GM12872 (cell line): ENCODE results near the gene RSPH6A.

Source experiments
- TF ChIP-seq, protein P1 (sequence below): IDR thresholded peaks from 3 replicates; pipeline ENCODE4 v1.5.1; 2011; ENCODE audit warnings: low read depth, mild to moderate bottlenecking, low read length, moderate library complexity; ENCODE audit not compliant: insufficient read depth

The RSPH6A gene

DNA sequence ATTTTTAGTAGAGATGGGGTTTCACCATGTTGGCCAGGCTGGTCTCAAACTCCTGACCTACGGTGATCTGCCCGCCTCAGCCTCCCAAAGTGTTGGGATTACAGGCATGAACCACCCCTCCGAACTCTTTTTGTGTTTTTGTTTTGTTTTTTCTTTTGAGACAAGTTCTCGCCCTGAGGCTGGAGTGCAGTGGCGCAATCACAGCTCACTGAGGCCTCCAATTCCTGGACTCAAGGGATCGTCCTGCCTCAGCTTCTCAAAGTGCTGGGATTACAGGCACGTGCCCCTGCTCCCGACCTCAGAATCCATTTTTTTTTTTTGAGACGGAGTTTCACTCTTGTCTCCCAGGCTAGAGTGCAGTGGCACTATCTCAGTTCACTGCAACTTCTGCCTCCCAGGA, 57.4 kb downstream of the RSPH6A start:
- TF ChIP-seq, protein P1, sequence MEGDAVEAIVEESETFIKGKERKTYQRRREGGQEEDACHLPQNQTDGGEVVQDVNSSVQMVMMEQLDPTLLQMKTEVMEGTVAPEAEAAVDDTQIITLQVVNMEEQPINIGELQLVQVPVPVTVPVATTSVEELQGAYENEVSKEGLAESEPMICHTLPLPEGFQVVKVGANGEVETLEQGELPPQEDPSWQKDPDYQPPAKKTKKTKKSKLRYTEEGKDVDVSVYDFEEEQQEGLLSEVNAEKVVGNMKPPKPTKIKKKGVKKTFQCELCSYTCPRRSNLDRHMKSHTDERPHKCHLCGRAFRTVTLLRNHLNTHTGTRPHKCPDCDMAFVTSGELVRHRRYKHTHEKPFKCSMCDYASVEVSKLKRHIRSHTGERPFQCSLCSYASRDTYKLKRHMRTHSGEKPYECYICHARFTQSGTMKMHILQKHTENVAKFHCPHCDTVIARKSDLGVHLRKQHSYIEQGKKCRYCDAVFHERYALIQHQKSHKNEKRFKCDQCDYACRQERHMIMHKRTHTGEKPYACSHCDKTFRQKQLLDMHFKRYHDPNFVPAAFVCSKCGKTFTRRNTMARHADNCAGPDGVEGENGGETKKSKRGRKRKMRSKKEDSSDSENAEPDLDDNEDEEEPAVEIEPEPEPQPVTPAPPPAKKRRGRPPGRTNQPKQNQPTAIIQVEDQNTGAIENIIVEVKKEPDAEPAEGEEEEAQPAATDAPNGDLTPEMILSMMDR = no peak

DNA sequence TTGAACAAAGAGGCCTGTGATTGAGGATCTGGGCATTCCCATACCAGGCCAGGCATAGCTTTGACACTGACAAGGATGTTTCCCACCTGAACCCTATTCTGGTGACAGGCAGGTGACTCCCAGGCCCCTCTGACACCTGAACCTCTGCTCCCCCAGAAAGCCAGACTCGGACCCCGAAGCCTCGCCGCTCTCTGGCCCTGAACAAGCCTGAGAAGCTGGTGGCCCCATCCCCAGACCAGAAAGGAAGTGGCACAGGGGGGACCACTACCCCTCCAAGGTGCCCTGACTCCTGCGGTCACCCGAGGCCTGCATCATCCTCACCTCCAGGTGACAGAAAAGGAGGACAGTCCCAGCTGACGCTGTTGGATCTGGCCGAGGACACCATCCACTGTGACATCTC, 60.8 kb downstream of the RSPH6A start:
- TF ChIP-seq, protein P1 = no peak

DNA sequence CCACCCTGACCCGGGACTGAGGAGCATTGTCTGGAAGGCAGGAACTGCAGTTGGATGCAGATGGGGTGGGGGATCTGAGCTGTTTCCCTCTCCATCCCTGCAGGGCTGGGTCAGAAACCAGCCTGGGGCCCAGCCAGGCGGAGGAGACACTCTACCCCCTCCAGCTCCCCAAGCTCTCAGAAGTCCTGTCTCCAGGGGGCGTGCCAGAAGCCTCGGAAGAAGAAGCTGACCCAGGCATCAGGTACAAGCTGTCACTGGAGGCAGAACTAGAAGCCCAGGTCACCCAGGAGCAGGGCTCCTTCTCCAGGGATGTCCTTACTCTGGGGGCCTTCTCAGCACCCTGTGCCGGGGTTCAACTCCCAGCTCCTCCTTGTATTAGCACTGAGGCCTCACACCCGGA, 61.6 kb downstream of the RSPH6A start:
- TF ChIP-seq, protein P1 = no peak

DNA sequence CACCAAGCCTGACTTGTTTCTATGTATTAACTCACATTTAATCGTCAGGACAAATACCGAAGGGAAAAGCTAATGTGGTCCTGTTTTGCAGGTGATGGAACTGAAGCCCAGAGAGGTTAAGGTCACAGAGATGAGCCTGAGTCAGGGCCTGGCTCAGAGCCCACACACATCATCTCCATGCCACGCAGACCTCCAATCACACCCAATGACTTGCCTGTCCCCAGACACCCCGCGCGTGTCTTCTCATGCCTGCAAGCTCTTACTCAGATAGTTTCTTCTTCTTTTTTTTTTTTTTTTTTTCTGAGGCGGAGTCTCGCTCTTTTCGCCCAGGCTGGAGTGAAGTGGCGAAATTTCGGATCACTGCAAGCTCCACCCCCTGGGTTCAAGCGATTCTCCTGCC, 62.5 kb downstream of the RSPH6A start:
- TF ChIP-seq, protein P1 = no peak

DNA sequence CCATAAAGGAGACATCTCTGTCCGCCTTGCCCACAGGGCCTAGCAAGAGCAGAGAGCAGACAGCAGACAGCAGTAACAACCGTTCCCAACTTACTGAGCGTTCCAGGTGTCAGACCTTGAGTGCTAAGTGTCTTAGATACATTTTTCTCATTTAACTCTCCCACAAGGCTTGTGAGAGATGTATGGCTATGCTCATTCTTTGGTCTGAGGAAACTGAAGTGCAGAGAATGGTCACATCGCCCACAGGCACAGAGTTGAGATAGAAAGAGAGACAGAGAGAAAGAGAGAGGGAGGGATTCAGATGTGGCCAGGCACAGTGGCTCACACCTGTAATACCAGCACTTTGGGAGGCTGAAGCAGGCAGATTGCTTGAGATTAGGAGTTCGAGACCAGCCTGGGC, 67.6 kb downstream of the RSPH6A start:
- TF ChIP-seq, protein P1 = no peak

DNA sequence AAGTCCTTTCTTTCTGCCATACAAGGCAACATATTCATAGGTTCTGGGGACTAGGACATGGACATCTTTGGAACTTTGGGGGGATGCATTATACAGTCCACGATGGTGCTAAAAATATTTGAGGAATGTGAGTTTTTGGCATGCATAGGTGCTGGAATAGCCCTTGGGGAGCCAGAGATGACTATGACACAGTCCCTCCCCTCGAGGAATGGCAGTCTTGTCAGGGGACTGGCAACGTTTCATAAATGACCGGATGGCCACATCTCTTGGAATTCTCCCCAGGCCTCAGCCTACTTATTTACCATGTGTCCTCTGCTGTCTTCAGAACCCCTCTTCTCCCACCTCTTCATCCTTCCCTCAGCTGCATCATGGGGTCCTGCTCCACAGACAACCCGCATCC, 68.2 kb downstream of the RSPH6A start:
- TF ChIP-seq, protein P1 = no peak
